A673 (cell line): ENCODE data around the gene MALL. TPM values are rescaled to one million over a fixed set of nuclear protein-coding genes. Genes with fewer than 3 reads are reported as not detected.
A peak's percentile ranks its signal among the peaks of the same experiment; 100 is the strongest.

Experiments used
- BruUV-seq: library from RNA; stranded (reverse); fragments of 400-500 nt; replicated peaks from 2 replicates; lab custom pipeline; 2021; lab: Mats Ljungman, UMichigan
- CTCF ChIA-PET: fragments of 300-600 bp; sonication (Branson Sonifier 250); formaldehyde crosslinking; loops from one replicate; lab custom pipeline; 2022; ENCODE audit warnings: antibody characterized with exemption; lab: Charles Lee
- POLR2A ChIA-PET: fragments of 300-600 bp; sonication (Branson Sonifier 250); formaldehyde crosslinking; loops from one replicate; lab custom pipeline; 2022; ENCODE audit warnings: antibody characterized with exemption; ENCODE audit not compliant: low non-redundant PET; lab: Charles Lee
- DNase-seq: peaks from one replicate; pipeline ENCODE4 v3.0.0-alpha.2; 2015; ENCODE audit warnings: low spot score
- H3K27ac ChIP-seq: fragments of 200-600 bp; sonication (generic); 2 replicates; pipeline ENCODE4 v1.5.1; 2016; ENCODE audit warnings: mixed run types, low read depth, mild to moderate bottlenecking, mixed read lengths, antibody characterized with exemption, low read length; ENCODE audit not compliant: poor library complexity, severe bottlenecking
- H3K27me3 ChIP-seq: fragments of 200-600 bp; sonication (generic); replicated peaks from 2 replicates; pipeline ENCODE4 v1.6.1; 2017; ENCODE audit warnings: mixed run types, low read depth, mild to moderate bottlenecking, mixed read lengths, antibody characterized with exemption, low read length; ENCODE audit not compliant: insufficient read depth, poor library complexity
- H3K36me3 ChIP-seq: fragments of 200-600 bp; sonication (generic); 2 replicates; pipeline ENCODE4 v1.6.1; 2016; ENCODE audit warnings: mixed run types, mild to moderate bottlenecking, mixed read lengths, antibody characterized with exemption, low read length; ENCODE audit not compliant: insufficient read depth, poor library complexity, severe bottlenecking
- H3K4me1 ChIP-seq: fragments of 200-600 bp; sonication (generic); 2 replicates; pipeline ENCODE4 v1.6.1; 2017; ENCODE audit warnings: mixed run types, mild to moderate bottlenecking, mixed read lengths, antibody characterized with exemption, low read length; ENCODE audit not compliant: insufficient read depth, poor library complexity, severe bottlenecking
- H3K4me3 ChIP-seq: fragments of 200-600 bp; sonication (generic); 2 replicates; pipeline ENCODE4 v1.5.1; 2016; ENCODE audit warnings: low read depth, mixed run types, mild to moderate bottlenecking, mixed read lengths, low read length; ENCODE audit not compliant: poor library complexity, severe bottlenecking
- H3K9me3 ChIP-seq: fragments of 200-600 bp; sonication (generic); 2 replicates; pipeline ENCODE4 v1.6.1; 2016; ENCODE audit warnings: mixed run types, low read depth, mild to moderate bottlenecking, mixed read lengths, antibody characterized with exemption, low read length; ENCODE audit not compliant: poor library complexity, severe bottlenecking
- CTCF ChIP-seq: fragments of 300-800, 200-600 bp; sonication (generic); conservative IDR thresholded peaks from 2 replicates; pipeline ENCODE4 v1.5.1; 2017; ENCODE audit warnings: low read depth, mild to moderate bottlenecking, antibody characterized with exemption, low read length, moderate library complexity, mixed read lengths
- EZH2 ChIP-seq: fragments of 200-600 bp; sonication (generic); IDR thresholded peaks from 2 replicates; pipeline ENCODE4 v1.6.1; 2017; ENCODE audit warnings: borderline replicate concordance, low read depth, mild to moderate bottlenecking, mixed read lengths, antibody characterized with exemption, low read length; ENCODE audit not compliant: poor library complexity, severe bottlenecking
- intact Hi-C: fragments of 100-400 bp; cut with micrococcal nuclease; formaldehyde crosslinking; loops from one replicate; pipeline ENCODE4 v1.10.0; 2022; ENCODE audit not compliant: unreplicated experiment
- total RNA-seq: library from RNA; stranded (reverse); gene quantifications from 2 replicates; pipeline ENCODE4 v1.2.3, GENCODE V29; 2021

Gene MALL
- total RNA-seq, 1 experiment from 2014 or later = 0.17 TPM

GRCh38 chr2:110124939-110125691 is 9.5 kb upstream of the MALL start:
- Histone ChIP-seq H3K27ac (no peak overlapping the region), H3K9me3 (no peaks in the 10 kb centered on the region), H3K4me3 (no peak overlapping the region), H3K27me3 (no peaks in the 10 kb centered on the region), H3K36me3 (no peaks in the 10 kb centered on the region), H3K4me1 (peaks cover 14% of the 10 kb centered on the region)
- no TSS peak for BruUV-seq
- DNase-seq = peak; percentile 21
- ChIA-PET POLR2A (no interaction called here), CTCF (no interaction called here)
- TF ChIP-seq EZH2 = no peak
- TF ChIP-seq CTCF = no peak
- intact Hi-C loops = no loop called here

GRCh38 chr2:110124038-110124825 is 8.6 kb upstream of the MALL start:
- BruUV-seq = no TSS peak
- ChIA-PET POLR2A (no interaction called here), CTCF (no interaction called here)
- DNase-seq = no peak
- no peak overlapping the region for H3K4me3 ChIP-seq
- no peak for TF ChIP-seq EZH2
- no peak for TF ChIP-seq CTCF
- H3K4me1 ChIP-seq = peaks cover 14% of the 10 kb centered on the region
- no peak overlapping the region for H3K27ac ChIP-seq
- intact Hi-C loops = no loop called here
- no peaks in the 10 kb centered on the region for H3K36me3 ChIP-seq
- no peaks in the 10 kb centered on the region for H3K27me3 ChIP-seq
- H3K9me3 ChIP-seq = no peaks in the 10 kb centered on the region

- no peak for DNase-seq
- H3K4me3 ChIP-seq = no peak overlapping the region
- BruUV-seq = no TSS peak
- TF ChIP-seq EZH2 = no peak
- ChIA-PET CTCF (no interaction called here), POLR2A (no interaction called here)
- peaks cover 14% of the 10 kb centered on the region for H3K4me1 ChIP-seq
- no peaks in the 10 kb centered on the region for H3K36me3 ChIP-seq
- H3K27ac ChIP-seq = no peak overlapping the region
- H3K27me3 ChIP-seq = no peaks in the 10 kb centered on the region
- intact Hi-C loops = no loop called here
- no peaks in the 10 kb centered on the region for H3K9me3 ChIP-seq
These were observed 6.0 kb upstream of the MALL start for GRCh38 chr2:110121592-110121991.
